Measurements from ENCODE around the gene ZNF280B.
"Not testable (repeated sequence)": the region's sequence is repeated elsewhere in the genome, so short reads cannot be mapped to it uniquely, and the experiment has no call there.

The ZNF280B gene

GRCh38 chr22:22516992-22517391 lies 8.4 kb upstream of the ZNF280B start:
- no peak for TF ChIP-seq MYC (IDR thresholded peaks at IDR 0.05; ENCODE audit: low read depth, low read length)
- TF ChIP-seq POLR2A (IDR thresholded peaks at IDR 0.05; ENCODE audit: extremely low read depth, insufficient read length), result no peak
- TF ChIP-seq, protein P1, sequence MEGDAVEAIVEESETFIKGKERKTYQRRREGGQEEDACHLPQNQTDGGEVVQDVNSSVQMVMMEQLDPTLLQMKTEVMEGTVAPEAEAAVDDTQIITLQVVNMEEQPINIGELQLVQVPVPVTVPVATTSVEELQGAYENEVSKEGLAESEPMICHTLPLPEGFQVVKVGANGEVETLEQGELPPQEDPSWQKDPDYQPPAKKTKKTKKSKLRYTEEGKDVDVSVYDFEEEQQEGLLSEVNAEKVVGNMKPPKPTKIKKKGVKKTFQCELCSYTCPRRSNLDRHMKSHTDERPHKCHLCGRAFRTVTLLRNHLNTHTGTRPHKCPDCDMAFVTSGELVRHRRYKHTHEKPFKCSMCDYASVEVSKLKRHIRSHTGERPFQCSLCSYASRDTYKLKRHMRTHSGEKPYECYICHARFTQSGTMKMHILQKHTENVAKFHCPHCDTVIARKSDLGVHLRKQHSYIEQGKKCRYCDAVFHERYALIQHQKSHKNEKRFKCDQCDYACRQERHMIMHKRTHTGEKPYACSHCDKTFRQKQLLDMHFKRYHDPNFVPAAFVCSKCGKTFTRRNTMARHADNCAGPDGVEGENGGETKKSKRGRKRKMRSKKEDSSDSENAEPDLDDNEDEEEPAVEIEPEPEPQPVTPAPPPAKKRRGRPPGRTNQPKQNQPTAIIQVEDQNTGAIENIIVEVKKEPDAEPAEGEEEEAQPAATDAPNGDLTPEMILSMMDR (IDR thresholded peaks at IDR 0.05; ENCODE audit: low read depth, low read length), result no peak
- TF ChIP-seq, protein P2, sequence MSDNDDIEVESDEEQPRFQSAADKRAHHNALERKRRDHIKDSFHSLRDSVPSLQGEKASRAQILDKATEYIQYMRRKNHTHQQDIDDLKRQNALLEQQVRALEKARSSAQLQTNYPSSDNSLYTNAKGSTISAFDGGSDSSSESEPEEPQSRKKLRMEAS (IDR thresholded peaks at IDR 0.05; ENCODE audit: low read depth, low read length), result no peak
- no peak for DNase-seq (ENCODE audit: low read depth)
- no peak overlapping the region for H3K4me3 ChIP-seq (ENCODE audit: low read depth, low read length)

GRCh38 chr22:22515890-22516289 lies 7.3 kb upstream of the ZNF280B start:
- DNase-seq (ENCODE audit: low read depth), result no peak
- TF ChIP-seq POLR2A (IDR thresholded peaks at IDR 0.05; ENCODE audit: extremely low read depth, insufficient read length), result no peak
- TF ChIP-seq, protein P2 (IDR thresholded peaks at IDR 0.05; ENCODE audit: low read depth, low read length), result no peak
- TF ChIP-seq, protein P1 (IDR thresholded peaks at IDR 0.05; ENCODE audit: low read depth, low read length), result no peak
- H3K4me3 ChIP-seq (ENCODE audit: low read depth, low read length), result no peak overlapping the region

DNA sequence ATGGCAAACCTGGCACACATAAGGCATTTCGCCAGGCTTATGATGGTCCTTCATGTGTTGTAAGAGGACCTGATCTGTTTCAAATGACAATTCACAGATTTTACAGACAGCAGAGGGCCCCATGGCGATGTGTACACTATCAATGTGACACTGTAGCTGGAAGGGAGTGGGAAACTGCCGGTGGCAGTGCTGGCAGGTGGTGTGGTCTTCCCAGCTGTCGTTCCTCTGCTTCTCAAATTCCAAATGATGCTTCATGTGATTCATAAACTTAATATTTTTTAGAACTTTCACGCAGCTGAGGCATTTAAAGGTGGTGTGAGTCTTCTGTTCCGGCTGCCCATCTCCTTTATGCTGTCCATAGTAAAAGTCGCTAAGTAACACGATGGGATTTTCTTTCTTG lies 5.9 kb upstream of the ZNF280B start:
- DNase-seq (ENCODE audit: low read depth); H3K4me3 ChIP-seq (ENCODE audit: low read depth, low read length): not testable (repeated sequence)

GRCh38 chr22:22513619-22514018 lies 5.1 kb upstream of the ZNF280B start:
- TF ChIP-seq, protein P2 (IDR thresholded peaks at IDR 0.05; ENCODE audit: low read depth, low read length), result no peak
- TF ChIP-seq MYC (IDR thresholded peaks at IDR 0.05; ENCODE audit: low read depth, low read length) (no peak), POLR2A (IDR thresholded peaks at IDR 0.05; ENCODE audit: extremely low read depth, insufficient read length) (no peak)
- TF ChIP-seq, protein P1 (IDR thresholded peaks at IDR 0.05; ENCODE audit: low read depth, low read length), result no peak
- DNase-seq (ENCODE audit: low read depth), result no peak
- H3K4me3 ChIP-seq (ENCODE audit: low read depth, low read length), result no peak overlapping the region

- H3K4me3 ChIP-seq (ENCODE audit: low read depth, low read length), result no peak overlapping the region
- no peak for DNase-seq (ENCODE audit: low read depth)
- TF ChIP-seq, protein P1 (IDR thresholded peaks at IDR 0.05; ENCODE audit: low read depth, low read length), result no peak
- TF ChIP-seq POLR2A (IDR thresholded peaks at IDR 0.05; ENCODE audit: extremely low read depth, insufficient read length) (no peak), MYC (IDR thresholded peaks at IDR 0.05; ENCODE audit: low read depth, low read length) (no peak)
- TF ChIP-seq, protein P2 (IDR thresholded peaks at IDR 0.05; ENCODE audit: low read depth, low read length), result no peak
Observed at GRCh38 chr22:22512951-22513350, 4.4 kb upstream of the ZNF280B start.

GRCh38 chr22:22510833-22511232 lies 2.3 kb upstream of the ZNF280B start:
- H3K4me3 ChIP-seq (ENCODE audit: low read depth, low read length); DNase-seq (ENCODE audit: low read depth): not testable (repeated sequence)

- not testable (repeated sequence) for DNase-seq (ENCODE audit: low read depth); H3K4me3 ChIP-seq (ENCODE audit: low read depth, low read length)
Observed at GRCh38 chr22:22509912-22510311, 1.4 kb upstream of the ZNF280B start.
